ENCODE data around the gene BOLL. TPM values are rescaled to one million over a fixed set of nuclear protein-coding genes. Genes with fewer than 3 reads are reported as not detected.

Gene BOLL
- total and polyA plus RNA-seq, 2 donors (not counting 1 experiment from before 2014, with no cell fraction given), result not detected

GRCh38 chr2:197804758-197805714 lies 19.9 kb upstream of the BOLL start:
- peaks cover 12 to 16% of the 10 kb centered on the region in 2 donors for H3K4me1 ChIP-seq (ENCODE audit: control insufficient read depth in 2 of 2, insufficient read depth in 2 of 2, low read length in 2 of 2)
- intact Hi-C loops (cut with micrococcal nuclease), result no loop called here
- ATAC-seq (ENCODE audit: low read depth), result peak; percentile 26
- ChIA-PET POLR2A (no interaction called here), CTCF (interaction anchor here (0.7 kb wide), 1 partner anchor 9 kb away, joined by 3 read pairs; no protein-coding TSS in a partner anchor)
- Mint-ChIP-seq H3K4me3 (peak overlapping the region; percentile 84), H3K9me3 (ENCODE audit: insufficient read depth) (no peaks in the 10 kb centered on the region), H3K4me1 (peaks cover 14% of the 10 kb centered on the region), H3K27ac (no peak overlapping the region), H3K27me3 (peaks cover 65% of the 10 kb centered on the region)
- H3K27ac ChIP-seq (ENCODE audit: low read length in 2 of 2), result no peak overlapping the region
- peak overlapping the region; percentile 34 to 65 (median 48) for H3K4me3 ChIP-seq (ENCODE audit: control extremely low read depth in 1 of 5, extremely low read depth in 1 of 5, insufficient read depth in 1 of 5, low read depth in 2 of 5, low read length in 4 of 5)
- peak; percentile 32 for DNase-seq
- H3K36me3 ChIP-seq (replicated peaks in 1 of 2; ENCODE audit: control extremely low read depth in 1 of 2, control insufficient read depth in 1 of 2, extremely low read depth in 1 of 2, insufficient read depth in 2 of 2, low read length in 1 of 2), result no peaks in the 10 kb centered on the region
- H3K79me2 ChIP-seq (ENCODE audit: control insufficient read depth, insufficient read depth, low read length), result no peaks in the 10 kb centered on the region
- WGBS (ENCODE audit: insufficient coverage), result under 1% methylated on average over 77 of the region's 92 CpGs
- no peaks in the 10 kb centered on the region for H4K20me1 ChIP-seq (ENCODE audit: control insufficient read depth, insufficient read depth, low read length, poor library complexity, severe bottlenecking)
- H3K9ac ChIP-seq (ENCODE audit: low read length), result peak overlapping the region; percentile 68
- peak overlapping the region; percentile 94 for H3K4me2 ChIP-seq (replicated peaks; ENCODE audit: low read depth, low read length, poor library complexity, severe bottlenecking)
- H3K27me3 ChIP-seq (replicated peaks in 1 of 4; ENCODE audit: control extremely low read depth in 1 of 4, control insufficient read depth in 3 of 4, insufficient read depth in 4 of 4, low read length in 3 of 4), result peaks cover 0 to 47% (median 44%) of the 10 kb centered on the region in 4 experiments
- no peak for TF ChIP-seq EZH2 (IDR thresholded peaks at IDR 0.05; ENCODE audit: borderline replicate concordance, insufficient read depth, low read depth, low read length, poor library complexity, severe bottlenecking)
- H2AFZ ChIP-seq (ENCODE audit: insufficient read depth, low read depth, low read length, poor library complexity, severe bottlenecking), result peak overlapping the region; percentile 81
- no peaks in the 10 kb centered on the region for H3K9me3 ChIP-seq (ENCODE audit: control extremely low read depth in 1 of 3, control insufficient read depth in 2 of 3, insufficient read depth in 1 of 3, low read length in 2 of 3)

GRCh38 chr2:197804049-197804757 lies 19.1 kb upstream of the BOLL start, which contains the start of gene PLCL1:
TSS of gene PLCL1 (plus strand) at chr2:197804593.
- H3K9me3 Mint-ChIP-seq (ENCODE audit: insufficient read depth), result no peaks in the 10 kb centered on the region
- H3K27ac Mint-ChIP-seq, result no peak within 1 kb of the TSS
- POLR2A ChIA-PET, result no interaction called here
- peaks cover 0 to 53% (median 50%) of the 10 kb centered on the region in 4 experiments for H3K27me3 ChIP-seq (replicated peaks in 1 of 4; ENCODE audit: control extremely low read depth in 1 of 4, control insufficient read depth in 3 of 4, insufficient read depth in 4 of 4, low read length in 3 of 4)
- peaks cover 66% of the 10 kb centered on the region for H3K27me3 Mint-ChIP-seq
- H3K4me1 Mint-ChIP-seq, result peaks cover 14% of the 10 kb centered on the region
- WGBS (ENCODE audit: insufficient coverage), result under 1% methylated on average over 50 of the region's 50 CpGs
- H3K79me2 ChIP-seq (ENCODE audit: control insufficient read depth, insufficient read depth, low read length), result no peaks in the 10 kb centered on the region
- no peaks in the 10 kb centered on the region for H4K20me1 ChIP-seq (ENCODE audit: control insufficient read depth, insufficient read depth, low read length, poor library complexity, severe bottlenecking)
- no peaks in the 10 kb centered on the region for H3K9me3 ChIP-seq (ENCODE audit: control extremely low read depth in 1 of 3, control insufficient read depth in 2 of 3, insufficient read depth in 1 of 3, low read length in 2 of 3)
- no peaks in the 10 kb centered on the region for H3K36me3 ChIP-seq (replicated peaks in 1 of 2; ENCODE audit: control extremely low read depth in 1 of 2, control insufficient read depth in 1 of 2, extremely low read depth in 1 of 2, insufficient read depth in 2 of 2, low read length in 1 of 2)
- intact Hi-C loops (cut with micrococcal nuclease), result no loop called here
- no peak for TF ChIP-seq CTCF (IDR thresholded peaks at IDR 0.05)
- no peak for TF ChIP-seq EZH2 (IDR thresholded peaks at IDR 0.05; ENCODE audit: borderline replicate concordance, insufficient read depth, low read depth, low read length, poor library complexity, severe bottlenecking)
- peak within 1 kb of the TSS; percentile 34 to 65 (median 48) for H3K4me3 ChIP-seq (ENCODE audit: control extremely low read depth in 1 of 5, extremely low read depth in 1 of 5, insufficient read depth in 1 of 5, low read depth in 2 of 5, low read length in 4 of 5)
- peak within 1 kb of the TSS; percentile 94 for H3K4me2 ChIP-seq (replicated peaks; ENCODE audit: low read depth, low read length, poor library complexity, severe bottlenecking)
- peak; percentile 74 for DNase-seq
- no peak within 1 kb of the TSS for H3K27ac ChIP-seq (ENCODE audit: low read length in 2 of 2)
- H3K9ac ChIP-seq (ENCODE audit: low read length), result peak within 1 kb of the TSS; percentile 68
- peak within 1 kb of the TSS; percentile 84 for H3K4me3 Mint-ChIP-seq
- ATAC-seq (ENCODE audit: low read depth), result peak; percentile 95
- CTCF ChIA-PET, result interaction anchor here (0.7 kb wide), 1 partner anchor 9 kb away, joined by 3 read pairs; no protein-coding TSS in a partner anchor
- peaks cover 12 to 16% of the 10 kb centered on the region in 2 donors for H3K4me1 ChIP-seq (ENCODE audit: control insufficient read depth in 2 of 2, insufficient read depth in 2 of 2, low read length in 2 of 2)
- H2AFZ ChIP-seq (ENCODE audit: insufficient read depth, low read depth, low read length, poor library complexity, severe bottlenecking), result peak within 1 kb of the TSS; percentile 81

Data from B cell (primary cell).